HepG2 (cell line): ENCODE data around the gene FAAP20. TPM values are rescaled to one million over a fixed set of nuclear protein-coding genes. Genes with fewer than 3 reads are reported as not detected.

Source experiments
- AGO2 ChIP-seq: fragments of 200-400 bp; formaldehyde crosslinking; optimal IDR thresholded peaks from 2 replicates; pipeline ENCODE3; 2017; ENCODE audit warnings: mild to moderate bottlenecking, low read depth, low read length, moderate library complexity
- AKAP8 ChIP-seq: sonication (generic); formaldehyde crosslinking; IDR thresholded peaks from 2 replicates; pipeline ENCODE4 v1.5.1; 2020; ENCODE audit warnings: mild to moderate bottlenecking, missing genetic modification reagents
- ETV6 ChIP-seq: sonication (generic); formaldehyde crosslinking; conservative IDR thresholded peaks from 2 replicates; pipeline ENCODE4 v1.4.0; 2020; ENCODE audit warnings: missing genetic modification reagents
- FIP1L1 ChIP-seq: fragments of 200-400 bp; formaldehyde crosslinking; IDR thresholded peaks from 2 replicates; pipeline ENCODE4 v1.6.1; 2018; ENCODE audit warnings: low read depth, mild to moderate bottlenecking, low read length, moderate library complexity, borderline replicate concordance; ENCODE audit not compliant: insufficient read depth
- FLYWCH1 ChIP-seq: sonication (generic); formaldehyde crosslinking; IDR thresholded peaks from 2 replicates; pipeline ENCODE4 v1.8.1; 2023; ENCODE audit warnings: mild to moderate bottlenecking, missing genetic modification reagents
- HIVEP1 ChIP-seq: sonication (generic); formaldehyde crosslinking; IDR thresholded peaks from 2 replicates; pipeline ENCODE4 v1.4.0; 2020; ENCODE audit warnings: mild to moderate bottlenecking, missing genetic modification reagents
- HOXA3 ChIP-seq: sonication (generic); formaldehyde crosslinking; IDR thresholded peaks from 2 replicates; pipeline ENCODE4 v1.5.0; 2020; ENCODE audit warnings: missing genetic modification reagents
- HOXD1 ChIP-seq: sonication (generic); formaldehyde crosslinking; IDR thresholded peaks from 2 replicates; pipeline ENCODE4 v1.5.0; 2020; ENCODE audit warnings: missing genetic modification reagents
- PHF20 ChIP-seq: sonication (generic); formaldehyde crosslinking; IDR thresholded peaks from 2 replicates; pipeline ENCODE4 v1.5.0; 2020; ENCODE audit warnings: mild to moderate bottlenecking, missing genetic modification reagents
- TGIF2 ChIP-seq: IDR thresholded peaks from 2 replicates; pipeline ENCODE4 v1.6.1; 2016; ENCODE audit warnings: control low read depth, missing compliant biosample characterization
- TP53 ChIP-seq: sonication (generic); formaldehyde crosslinking; conservative IDR thresholded peaks from 2 replicates; pipeline ENCODE4 v1.4.0; 2020; ENCODE audit warnings: missing genetic modification reagents
- YEATS2 ChIP-seq: sonication (generic); formaldehyde crosslinking; IDR thresholded peaks from 2 replicates; pipeline ENCODE4 v1.4.0; 2020; ENCODE audit warnings: missing genetic modification reagents, borderline replicate concordance
- ZFX ChIP-seq: sonication (generic); formaldehyde crosslinking; IDR thresholded peaks from 2 replicates; pipeline ENCODE4 v1.4.0; 2020; ENCODE audit warnings: mild to moderate bottlenecking, low read depth, missing genetic modification reagents, moderate library complexity
- ZNF292 ChIP-seq: sonication (generic); formaldehyde crosslinking; IDR thresholded peaks from 2 replicates; pipeline ENCODE4 v1.8.1; 2022; ENCODE audit warnings: mild to moderate bottlenecking, low read depth, missing genetic modification reagents, borderline replicate concordance
- ZNF432 ChIP-seq: sonication (generic); formaldehyde crosslinking; IDR thresholded peaks from 2 replicates; pipeline ENCODE4 v1.5.0; 2020; ENCODE audit warnings: missing genetic modification reagents, mild to moderate bottlenecking, borderline replicate concordance
- ZNF510 ChIP-seq: sonication (generic); formaldehyde crosslinking; IDR thresholded peaks from 2 replicates; pipeline ENCODE4 v1.4.0; 2020; ENCODE audit warnings: low read depth, mild to moderate bottlenecking, missing genetic modification reagents
- ZNF556 ChIP-seq: sonication (generic); formaldehyde crosslinking; IDR thresholded peaks from 2 replicates; pipeline ENCODE4 v1.4.0; 2020; ENCODE audit warnings: mild to moderate bottlenecking, missing genetic modification reagents, borderline replicate concordance
- ZNF615 ChIP-seq: sonication (generic); formaldehyde crosslinking; IDR thresholded peaks from 2 replicates; pipeline ENCODE4 v1.5.0; 2020; ENCODE audit warnings: mild to moderate bottlenecking, missing genetic modification reagents, borderline replicate concordance
- ZNF672 ChIP-seq: sonication (generic); formaldehyde crosslinking; IDR thresholded peaks from 2 replicates; pipeline ENCODE4 v1.8.1; 2022; ENCODE audit warnings: missing genetic modification reagents
- ZSCAN20 ChIP-seq: sonication (generic); formaldehyde crosslinking; IDR thresholded peaks from 2 replicates; pipeline ENCODE4 v1.4.0; 2020; ENCODE audit warnings: missing genetic modification reagents, mild to moderate bottlenecking, borderline replicate concordance
- polyA plus RNA-seq, 8 experiments: library from polyadenylated mRNA; depleted of rRNA in 3 of 8; stranded (reverse) in 7 of 8; unstranded in 1 of 8; fragments of >200 nt; fragmentation: Illumina TruSeq in 4 of 8; extraction: Trizol in 4 of 8; gene quantifications; 2 replicates each; pipeline versions ENCODE4 v1.2.1 to v1.2.3, GENCODE V29; 2011 to 2016; ENCODE audit warnings: low read depth in 4 of 8, missing spikeins in 1 of 8, mixed read lengths in 1 of 8; ENCODE audit not compliant: insufficient read depth in 1 of 8
- total RNA-seq, 5 experiments: library from RNA; depleted of rRNA; stranded (reverse); fragments of >200 nt; fragmentation: Illumina TruSeq; extraction: Trizol; gene quantifications; 2 replicates each; pipeline ENCODE4 v1.2.3, GENCODE V29; 2016; ENCODE audit warnings: low read depth in 1 of 5
- TF ChIP-seq, protein P1 (sequence below): sonication (generic); formaldehyde crosslinking; IDR thresholded peaks from 2 replicates; pipeline ENCODE4 v1.4.0; 2020; ENCODE audit warnings: missing genetic modification reagents
- TF ChIP-seq, protein P2 (sequence below): sonication (generic); formaldehyde crosslinking; IDR thresholded peaks from 2 replicates; pipeline ENCODE4 v1.4.0; 2020; ENCODE audit warnings: missing genetic modification reagents, low read depth, mild to moderate bottlenecking, borderline replicate concordance
- TF ChIP-seq, protein P3 (sequence below): sonication (generic); formaldehyde crosslinking; IDR thresholded peaks from 2 replicates; pipeline ENCODE4 v1.5.0; 2020; ENCODE audit warnings: mild to moderate bottlenecking, missing genetic modification reagents, borderline replicate concordance

The FAAP20 gene
- total and polyA plus RNA-seq, 2 of the 13 experiments (the other 11 are each of a cell fraction or from before 2014, with no cell fraction given) = 9.6 to 10.8 TPM

DNA sequence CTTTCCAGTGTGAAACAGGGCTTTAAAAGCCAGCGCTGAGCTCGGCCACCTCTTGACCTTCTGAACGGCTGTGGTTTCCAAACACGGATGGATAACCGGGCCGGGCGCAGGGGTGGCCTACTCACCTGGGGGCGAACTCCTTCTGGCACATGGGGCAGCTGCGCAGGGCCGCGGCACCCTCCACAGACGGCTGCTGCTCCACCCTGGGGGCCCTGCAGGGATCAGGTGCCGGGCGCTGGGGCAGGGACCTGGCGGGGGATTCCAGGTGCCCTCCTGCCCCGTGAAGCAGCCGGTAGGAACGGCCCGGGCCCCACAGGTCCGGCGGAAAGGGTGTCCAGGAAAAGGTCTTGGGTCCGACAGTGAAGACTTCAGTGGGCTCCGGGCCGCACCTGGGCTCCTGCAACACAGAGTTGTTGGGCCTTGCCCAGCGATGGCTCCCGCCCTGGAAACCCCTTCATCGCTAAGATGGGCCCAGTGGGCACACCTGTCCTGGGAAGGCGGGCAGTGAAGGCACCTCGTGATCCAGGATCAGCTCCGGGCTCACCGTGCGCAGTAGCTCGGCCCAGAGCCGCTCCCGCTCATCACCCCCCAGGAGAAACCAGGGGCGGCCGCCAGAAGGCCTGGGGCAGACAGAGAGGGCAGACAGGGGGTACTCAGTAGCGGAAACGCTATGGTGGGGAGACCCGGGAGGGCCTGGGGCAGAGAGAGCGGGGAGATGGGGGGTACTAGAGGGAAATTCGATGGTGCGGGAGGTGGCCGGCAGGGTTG lies 874 bp downstream of the FAAP20 start (continued):
- TF ChIP-seq FIP1L1 = no peak
- TF ChIP-seq FLYWCH1 (CRISPR knock-in tag) = no peak
- peak; percentile 72 for TF ChIP-seq ZFX
- peak; percentile 75 for TF ChIP-seq AGO2
- TF ChIP-seq HOXA3 (CRISPR knock-in tag) = 0 out of 2 replicates have a peak, but pooled peaks have one; percentile 6
- TF ChIP-seq ETV6 (CRISPR knock-in tag) = no peak
- no peak; the same call in 1 of the 2 replicates for TF ChIP-seq AKAP8
- 0 out of 2 replicates have a peak, but pooled peaks have one; percentile 13 for TF ChIP-seq TP53 (CRISPR knock-in tag)
- no peak for TF ChIP-seq HIVEP1
- TF ChIP-seq, protein P1, sequence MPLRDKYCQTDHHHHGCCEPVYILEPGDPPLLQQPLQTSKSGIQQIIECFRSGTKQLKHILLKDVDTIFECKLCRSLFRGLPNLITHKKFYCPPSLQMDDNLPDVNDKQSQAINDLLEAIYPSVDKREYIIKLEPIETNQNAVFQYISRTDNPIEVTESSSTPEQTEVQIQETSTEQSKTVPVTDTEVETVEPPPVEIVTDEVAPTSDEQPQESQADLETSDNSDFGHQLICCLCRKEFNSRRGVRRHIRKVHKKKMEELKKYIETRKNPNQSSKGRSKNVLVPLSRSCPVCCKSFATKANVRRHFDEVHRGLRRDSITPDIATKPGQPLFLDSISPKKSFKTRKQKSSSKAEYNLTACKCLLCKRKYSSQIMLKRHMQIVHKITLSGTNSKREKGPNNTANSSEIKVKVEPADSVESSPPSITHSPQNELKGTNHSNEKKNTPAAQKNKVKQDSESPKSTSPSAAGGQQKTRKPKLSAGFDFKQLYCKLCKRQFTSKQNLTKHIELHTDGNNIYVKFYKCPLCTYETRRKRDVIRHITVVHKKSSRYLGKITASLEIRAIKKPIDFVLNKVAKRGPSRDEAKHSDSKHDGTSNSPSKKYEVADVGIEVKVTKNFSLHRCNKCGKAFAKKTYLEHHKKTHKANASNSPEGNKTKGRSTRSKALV (CRISPR knock-in tag) = peak; percentile 51; the same call in 1 of the 2 replicates
- TF ChIP-seq ZNF556 = no peak
- 0 out of 2 replicates have a peak, but pooled peaks have one; percentile 15 for TF ChIP-seq ZNF510 (CRISPR knock-in tag)
- TF ChIP-seq, protein P2, sequence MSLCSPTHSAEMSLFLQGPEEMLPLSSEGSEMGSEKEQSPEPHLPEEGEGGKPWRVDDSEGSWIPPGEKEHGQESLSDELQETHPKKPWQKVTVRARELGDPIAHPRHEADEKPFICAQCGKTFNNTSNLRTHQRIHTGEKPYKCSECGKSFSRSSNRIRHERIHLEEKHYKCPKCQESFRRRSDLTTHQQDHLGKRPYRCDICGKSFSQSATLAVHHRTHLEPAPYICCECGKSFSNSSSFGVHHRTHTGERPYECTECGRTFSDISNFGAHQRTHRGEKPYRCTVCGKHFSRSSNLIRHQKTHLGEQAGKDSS (CRISPR knock-in tag) = no peak
- no peak for TF ChIP-seq ZSCAN20 (CRISPR knock-in tag)
- no peak for TF ChIP-seq ZNF292 (CRISPR knock-in tag)
- 0 out of 2 replicates have a peak, but pooled peaks have one; percentile 5 for TF ChIP-seq TGIF2 (CRISPR knock-in tag)
- no peak for TF ChIP-seq YEATS2 (CRISPR knock-in tag)
- no peak for TF ChIP-seq PHF20 (CRISPR knock-in tag)
- TF ChIP-seq, protein P3, sequence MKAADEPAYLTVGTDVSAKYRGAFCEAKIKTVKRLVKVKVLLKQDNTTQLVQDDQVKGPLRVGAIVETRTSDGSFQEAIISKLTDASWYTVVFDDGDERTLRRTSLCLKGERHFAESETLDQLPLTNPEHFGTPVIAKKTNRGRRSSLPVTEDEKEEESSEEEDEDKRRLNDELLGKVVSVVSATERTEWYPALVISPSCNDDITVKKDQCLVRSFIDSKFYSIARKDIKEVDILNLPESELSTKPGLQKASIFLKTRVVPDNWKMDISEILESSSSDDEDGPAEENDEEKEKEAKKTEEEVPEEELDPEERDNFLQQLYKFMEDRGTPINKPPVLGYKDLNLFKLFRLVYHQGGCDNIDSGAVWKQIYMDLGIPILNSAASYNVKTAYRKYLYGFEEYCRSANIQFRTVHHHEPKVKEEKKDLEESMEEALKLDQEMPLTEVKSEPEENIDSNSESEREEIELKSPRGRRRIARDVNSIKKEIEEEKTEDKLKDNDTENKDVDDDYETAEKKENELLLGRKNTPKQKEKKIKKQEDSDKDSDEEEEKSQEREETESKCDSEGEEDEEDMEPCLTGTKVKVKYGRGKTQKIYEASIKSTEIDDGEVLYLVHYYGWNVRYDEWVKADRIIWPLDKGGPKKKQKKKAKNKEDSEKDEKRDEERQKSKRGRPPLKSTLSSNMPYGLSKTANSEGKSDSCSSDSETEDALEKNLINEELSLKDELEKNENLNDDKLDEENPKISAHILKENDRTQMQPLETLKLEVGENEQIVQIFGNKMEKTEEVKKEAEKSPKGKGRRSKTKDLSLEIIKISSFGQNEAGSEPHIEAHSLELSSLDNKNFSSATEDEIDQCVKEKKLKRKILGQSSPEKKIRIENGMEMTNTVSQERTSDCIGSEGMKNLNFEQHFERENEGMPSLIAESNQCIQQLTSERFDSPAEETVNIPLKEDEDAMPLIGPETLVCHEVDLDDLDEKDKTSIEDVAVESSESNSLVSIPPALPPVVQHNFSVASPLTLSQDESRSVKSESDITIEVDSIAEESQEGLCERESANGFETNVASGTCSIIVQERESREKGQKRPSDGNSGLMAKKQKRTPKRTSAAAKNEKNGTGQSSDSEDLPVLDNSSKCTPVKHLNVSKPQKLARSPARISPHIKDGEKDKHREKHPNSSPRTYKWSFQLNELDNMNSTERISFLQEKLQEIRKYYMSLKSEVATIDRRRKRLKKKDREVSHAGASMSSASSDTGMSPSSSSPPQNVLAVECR (CRISPR knock-in tag) = peak; percentile 28; the same call in 1 of the 2 replicates
- no peak for TF ChIP-seq ZNF615
- no peak for TF ChIP-seq ZNF672 (CRISPR knock-in tag)
- no peak for TF ChIP-seq ZNF432 (CRISPR knock-in tag)
- TF ChIP-seq HOXD1 (CRISPR knock-in tag) = no peak
